Liver (tissue), 9 donors: ENCODE measurements around the gene HPCAL4. TPM values are rescaled to one million over a fixed set of nuclear protein-coding genes. Genes with fewer than 3 reads are reported as not detected.

Experiments
- DNase-seq: peaks from one replicate; pipeline ENCODE4 v3.0.0-alpha.2; 2017; ENCODE audit warnings: low spot score
- H3K27ac ChIP-seq, 2 donors: one replicate each; pipeline ENCODE4 v1.7.0; 2013; ENCODE audit warnings: inconsistent platforms in 2 of 2, low read length in 2 of 2, control low read depth in 1 of 2, low read depth in 1 of 2, mild to moderate bottlenecking in 1 of 2
- H3K27me3 ChIP-seq, 4 donors: one replicate each; pipeline versions ENCODE4 v1.6.1 to v1.7.0; 2013; ENCODE audit warnings: low read length in 3 of 4, inconsistent platforms in 1 of 4, mild to moderate bottlenecking in 1 of 4, moderate library complexity in 1 of 4; ENCODE audit not compliant: control insufficient read depth in 4 of 4, insufficient read depth in 4 of 4
- H3K36me3 ChIP-seq, 4 donors: one replicate each; pipeline versions ENCODE4 v1.6.1 to v1.7.0; 2013; ENCODE audit warnings: low read length in 3 of 4, mild to moderate bottlenecking in 3 of 4, low read depth in 1 of 4, moderate library complexity in 1 of 4; ENCODE audit not compliant: control insufficient read depth in 4 of 4, insufficient read depth in 3 of 4
- H3K4me1 ChIP-seq, 4 donors: one replicate each; pipeline versions ENCODE4 v1.6.1 to v1.7.0; 2013; ENCODE audit warnings: low read length in 3 of 4, mild to moderate bottlenecking in 3 of 4, moderate library complexity in 1 of 4; ENCODE audit not compliant: control insufficient read depth in 4 of 4, insufficient read depth in 4 of 4
- H3K4me3 ChIP-seq, 3 donors: one replicate each; pipeline versions ENCODE4 v1.6.1 to v1.7.0; 2013; ENCODE audit warnings: low read length in 3 of 3, control low read depth in 1 of 3, low read depth in 1 of 3, mild to moderate bottlenecking in 1 of 3
- H3K9ac ChIP-seq, 2 donors: one replicate each; pipeline ENCODE4 v1.7.0; 2013; ENCODE audit warnings: low read length in 2 of 2, mild to moderate bottlenecking in 2 of 2, moderate library complexity in 2 of 2, control low read depth in 1 of 2, low read depth in 1 of 2
- H3K9me3 ChIP-seq, 4 donors: one replicate each; pipeline versions ENCODE4 v1.6.1 to v1.7.0; 2013; ENCODE audit warnings: low read length in 3 of 4; ENCODE audit not compliant: control insufficient read depth in 4 of 4
- CTCF ChIP-seq: fragments of 150-350 bp; IDR thresholded peaks from 2 replicates; pipeline ENCODE4 v1.5.1; 2017; ENCODE audit warnings: improper control_type of control experiment, low read depth, low read length; ENCODE audit not compliant: missing input control
- EGR1 ChIP-seq, 2 donors: IDR thresholded peaks; 2 replicates each; pipeline ENCODE4 v1.6.1; 2016 to 2018; ENCODE audit warnings: antibody characterized with exemption in 2 of 2, low read depth in 2 of 2
- FOXA1 ChIP-seq: IDR thresholded peaks from 2 replicates; pipeline ENCODE4 v1.6.1; 2016; ENCODE audit warnings: antibody characterized with exemption
- FOXA2 ChIP-seq: IDR thresholded peaks from 2 replicates; pipeline ENCODE4 v1.6.1; 2016; ENCODE audit warnings: antibody characterized with exemption
- GABPA ChIP-seq, 2 donors: IDR thresholded peaks in 1 of 2; conservative IDR thresholded peaks in 1 of 2; 2 replicates each; pipeline ENCODE4 v1.6.1; 2016; ENCODE audit warnings: antibody characterized with exemption in 2 of 2, mild to moderate bottlenecking in 1 of 2, moderate library complexity in 1 of 2
- HNF4A ChIP-seq, 2 donors: conservative IDR thresholded peaks; 2 replicates each; pipeline ENCODE4 v1.6.1; 2016; ENCODE audit warnings: antibody characterized with exemption in 2 of 2, mild to moderate bottlenecking in 2 of 2
- HNF4G ChIP-seq: IDR thresholded peaks from 2 replicates; pipeline ENCODE4 v1.6.1; 2016; ENCODE audit warnings: antibody characterized with exemption
- JUND ChIP-seq, 2 donors: IDR thresholded peaks; 2 replicates each; pipeline ENCODE4 v1.6.1; 2016; ENCODE audit warnings: antibody characterized with exemption in 2 of 2
- MAX ChIP-seq: IDR thresholded peaks from 2 replicates; pipeline ENCODE4 v1.6.1; 2016; ENCODE audit warnings: antibody characterized with exemption
- NR2F2 ChIP-seq: IDR thresholded peaks from 2 replicates; pipeline ENCODE4 v1.6.1; 2016; ENCODE audit warnings: antibody characterized with exemption
- RAD21 ChIP-seq, 2 donors: IDR thresholded peaks; 2 replicates each; pipeline ENCODE4 v1.6.1; 2016; ENCODE audit warnings: antibody characterized with exemption in 2 of 2, mild to moderate bottlenecking in 2 of 2
- RXRA ChIP-seq, 2 donors: IDR thresholded peaks; 2 replicates each; pipeline ENCODE4 v1.6.1; 2017 to 2018; ENCODE audit warnings: antibody characterized with exemption in 2 of 2, mild to moderate bottlenecking in 1 of 2
- SP1 ChIP-seq: IDR thresholded peaks from 2 replicates; pipeline ENCODE4 v1.6.1; 2018; ENCODE audit warnings: antibody characterized with exemption, mild to moderate bottlenecking
- TAF1 ChIP-seq: conservative IDR thresholded peaks from 2 replicates; pipeline ENCODE4 v1.6.1; 2016; ENCODE audit warnings: antibody characterized with exemption, mild to moderate bottlenecking
- YY1 ChIP-seq: IDR thresholded peaks from 2 replicates; pipeline ENCODE4 v1.6.1; 2016; ENCODE audit warnings: antibody characterized with exemption, mild to moderate bottlenecking
- WGBS: extraction: QIAGEN DNeasy Blood & Tissue Kit; methylation state at CpG from one replicate; pipeline ENCODE4 v1.1.7; 2013; 5-methylcytosine and 5-hydroxymethylcytosine counted together
- polyA plus RNA-seq, 2 donors: library from polyadenylated mRNA; stranded (reverse) in 1 of 2; unstranded in 1 of 2; fragments of 200-250 nt in 1 of 2; fragments of >200 nt in 1 of 2; fragmentation: Nextera tagmentation in 1 of 2; extraction: Ambion mirVana in 1 of 2; gene quantifications; one replicate each; pipeline versions ENCODE4 v1.2.1 to v1.2.3, GENCODE V29; 2013 to 2015
- total RNA-seq, 2 donors: library from RNA; depleted of rRNA; stranded (reverse); fragments of >200 nt; gene quantifications; one replicate each; pipeline ENCODE4 v1.2.3, GENCODE V29; 2014
- TF ChIP-seq, protein P1 (sequence below): IDR thresholded peaks from 2 replicates; pipeline ENCODE4 v1.6.1; 2016; ENCODE audit warnings: antibody characterized with exemption, mild to moderate bottlenecking
- TF ChIP-seq, protein P2 (sequence below): IDR thresholded peaks from 2 replicates; pipeline ENCODE4 v1.6.1; 2016; ENCODE audit warnings: antibody characterized with exemption
- TF ChIP-seq, protein P3 (sequence below): IDR thresholded peaks from 2 replicates; pipeline ENCODE4 v1.6.1; 2016; ENCODE audit warnings: antibody characterized with exemption
- donor health status: healthy.
- donor health status: healthy.
- donor health status: healthy.
- donor health status: healthy.
- donor health status: healthy.

Gene HPCAL4
- total and polyA plus RNA-seq, 4 donors, result not detected

DNA sequence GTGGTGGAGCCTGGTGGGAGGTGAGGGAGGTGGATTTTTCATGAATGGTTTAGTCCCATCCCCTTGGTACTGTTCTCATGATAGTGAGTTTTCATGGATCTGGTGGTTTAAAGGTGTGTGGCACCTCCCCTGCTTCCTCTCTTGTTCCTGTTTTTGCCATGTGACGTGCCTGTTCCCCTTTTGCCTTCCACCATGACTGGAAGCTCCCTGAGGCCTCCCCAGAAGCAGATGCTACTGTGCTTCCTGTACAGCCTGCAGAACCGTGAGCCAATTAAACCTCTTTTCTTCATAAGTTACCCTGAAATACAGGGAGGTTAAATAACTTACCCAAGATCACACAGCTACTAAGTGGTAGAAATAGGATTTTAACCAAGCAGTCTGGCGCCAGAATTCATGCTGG lies 47.5 kb downstream of the HPCAL4 start (continued):
- TF ChIP-seq CTCF (no peak), TAF1 (no peak)

DNA sequence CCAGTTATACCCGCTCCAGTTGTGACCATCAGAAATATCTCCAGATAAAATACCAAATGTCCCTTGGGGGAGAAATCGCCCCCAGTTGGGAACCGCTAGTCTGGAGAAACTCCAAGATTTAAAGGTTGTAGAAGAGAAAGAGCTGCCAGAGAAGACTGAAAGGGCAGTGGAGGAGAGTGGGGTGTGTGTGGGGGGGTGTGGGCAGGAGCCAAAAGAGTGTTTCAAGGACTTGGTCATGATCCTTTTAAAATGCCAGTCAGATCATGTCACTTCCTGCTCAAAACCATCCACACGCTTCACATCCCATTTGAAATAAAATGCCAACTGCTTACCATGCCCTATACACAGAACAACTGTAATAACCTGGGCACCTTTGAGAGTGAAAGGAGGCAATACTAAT lies 48.4 kb downstream of the HPCAL4 start:
- H3K9ac ChIP-seq, result no peak overlapping the region
- TF ChIP-seq HNF4A (conservative IDR thresholded peaks at IDR 0.05) (no peak), RAD21 (IDR thresholded peaks at IDR 0.05) (no peak), GABPA (IDR thresholded peaks at IDR 0.05 in 1 of 2, conservative IDR thresholded peaks at IDR 0.05 in 1 of 2) (no peak)
- 81% methylated on average over 4 of the region's 4 CpGs for WGBS

GRCh38 chr1:39640861-39641260 lies 50.4 kb downstream of the HPCAL4 start:
- H3K36me3 ChIP-seq, result no peaks in the 10 kb centered on the region
- H3K9me3 ChIP-seq, result no peaks in the 10 kb centered on the region
- TF ChIP-seq GABPA (IDR thresholded peaks at IDR 0.05 in 1 of 2, conservative IDR thresholded peaks at IDR 0.05 in 1 of 2) (no peak), HNF4G (no peak), TAF1 (no peak), SP1 (no peak), EGR1 (IDR thresholded peaks at IDR 0.05; ENCODE audit: low read depth in 2 of 2) (no peak), RXRA (IDR thresholded peaks at IDR 0.05) (no peak), YY1 (no peak), MAX (no peak), RAD21 (IDR thresholded peaks at IDR 0.05) (no peak), NR2F2 (no peak), FOXA1 (no peak), CTCF (no peak), HNF4A (conservative IDR thresholded peaks at IDR 0.05) (no peak), FOXA2 (no peak), JUND (IDR thresholded peaks at IDR 0.05) (no peak)
- TF ChIP-seq, protein P1, sequence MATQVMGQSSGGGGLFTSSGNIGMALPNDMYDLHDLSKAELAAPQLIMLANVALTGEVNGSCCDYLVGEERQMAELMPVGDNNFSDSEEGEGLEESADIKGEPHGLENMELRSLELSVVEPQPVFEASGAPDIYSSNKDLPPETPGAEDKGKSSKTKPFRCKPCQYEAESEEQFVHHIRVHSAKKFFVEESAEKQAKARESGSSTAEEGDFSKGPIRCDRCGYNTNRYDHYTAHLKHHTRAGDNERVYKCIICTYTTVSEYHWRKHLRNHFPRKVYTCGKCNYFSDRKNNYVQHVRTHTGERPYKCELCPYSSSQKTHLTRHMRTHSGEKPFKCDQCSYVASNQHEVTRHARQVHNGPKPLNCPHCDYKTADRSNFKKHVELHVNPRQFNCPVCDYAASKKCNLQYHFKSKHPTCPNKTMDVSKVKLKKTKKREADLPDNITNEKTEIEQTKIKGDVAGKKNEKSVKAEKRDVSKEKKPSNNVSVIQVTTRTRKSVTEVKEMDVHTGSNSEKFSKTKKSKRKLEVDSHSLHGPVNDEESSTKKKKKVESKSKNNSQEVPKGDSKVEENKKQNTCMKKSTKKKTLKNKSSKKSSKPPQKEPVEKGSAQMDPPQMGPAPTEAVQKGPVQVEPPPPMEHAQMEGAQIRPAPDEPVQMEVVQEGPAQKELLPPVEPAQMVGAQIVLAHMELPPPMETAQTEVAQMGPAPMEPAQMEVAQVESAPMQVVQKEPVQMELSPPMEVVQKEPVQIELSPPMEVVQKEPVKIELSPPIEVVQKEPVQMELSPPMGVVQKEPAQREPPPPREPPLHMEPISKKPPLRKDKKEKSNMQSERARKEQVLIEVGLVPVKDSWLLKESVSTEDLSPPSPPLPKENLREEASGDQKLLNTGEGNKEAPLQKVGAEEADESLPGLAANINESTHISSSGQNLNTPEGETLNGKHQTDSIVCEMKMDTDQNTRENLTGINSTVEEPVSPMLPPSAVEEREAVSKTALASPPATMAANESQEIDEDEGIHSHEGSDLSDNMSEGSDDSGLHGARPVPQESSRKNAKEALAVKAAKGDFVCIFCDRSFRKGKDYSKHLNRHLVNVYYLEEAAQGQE, result no peak
- TF ChIP-seq, protein P2, sequence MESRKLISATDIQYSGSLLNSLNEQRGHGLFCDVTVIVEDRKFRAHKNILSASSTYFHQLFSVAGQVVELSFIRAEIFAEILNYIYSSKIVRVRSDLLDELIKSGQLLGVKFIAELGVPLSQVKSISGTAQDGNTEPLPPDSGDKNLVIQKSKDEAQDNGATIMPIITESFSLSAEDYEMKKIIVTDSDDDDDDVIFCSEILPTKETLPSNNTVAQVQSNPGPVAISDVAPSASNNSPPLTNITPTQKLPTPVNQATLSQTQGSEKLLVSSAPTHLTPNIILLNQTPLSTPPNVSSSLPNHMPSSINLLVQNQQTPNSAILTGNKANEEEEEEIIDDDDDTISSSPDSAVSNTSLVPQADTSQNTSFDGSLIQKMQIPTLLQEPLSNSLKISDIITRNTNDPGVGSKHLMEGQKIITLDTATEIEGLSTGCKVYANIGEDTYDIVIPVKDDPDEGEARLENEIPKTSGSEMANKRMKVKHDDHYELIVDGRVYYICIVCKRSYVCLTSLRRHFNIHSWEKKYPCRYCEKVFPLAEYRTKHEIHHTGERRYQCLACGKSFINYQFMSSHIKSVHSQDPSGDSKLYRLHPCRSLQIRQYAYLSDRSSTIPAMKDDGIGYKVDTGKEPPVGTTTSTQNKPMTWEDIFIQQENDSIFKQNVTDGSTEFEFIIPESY, result no peak
- TF ChIP-seq, protein P3, sequence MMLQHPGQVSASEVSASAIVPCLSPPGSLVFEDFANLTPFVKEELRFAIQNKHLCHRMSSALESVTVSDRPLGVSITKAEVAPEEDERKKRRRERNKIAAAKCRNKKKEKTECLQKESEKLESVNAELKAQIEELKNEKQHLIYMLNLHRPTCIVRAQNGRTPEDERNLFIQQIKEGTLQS, result no peak
- WGBS, result 89% methylated on average over 8 of the region's 8 CpGs
- no peak for DNase-seq
- H3K27me3 ChIP-seq, result peaks cover 0 to 7% (median 5%) of the 10 kb centered on the region in 4 donors
- H3K4me3 ChIP-seq, result no peak overlapping the region
- no peak overlapping the region for H3K9ac ChIP-seq
- H3K4me1 ChIP-seq, result peaks cover 0 to 3% (median 0%) of the 10 kb centered on the region in 4 donors
- H3K27ac ChIP-seq, result no peak overlapping the region

More for the DNA sequence above, 48.4 kb downstream of the HPCAL4 start:
- Histone ChIP-seq H3K4me1 (peaks cover 0 to 3% (median 0%) of the 10 kb centered on the region in 4 donors), H3K4me3 (no peak overlapping the region), H3K27me3 (peaks cover 0 to 7% (median 3%) of the 10 kb centered on the region in 4 donors), H3K36me3 (no peaks in the 10 kb centered on the region), H3K9me3 (no peaks in the 10 kb centered on the region), H3K27ac (no peak overlapping the region)
- no peak for DNase-seq
